K562 (cell line): Measurements from ENCODE around the gene ASCL3. TPM values are rescaled to one million over a fixed set of nuclear protein-coding genes. Genes with fewer than 3 reads are reported as not detected.
A peak's percentile ranks its signal among the peaks of the same experiment; 100 is the strongest.

ENCODE experiments used
- ATAC-seq: fragments of 200-7000 bp; cut with Tn5 transposase; 3 replicates; pipeline ENCODE4 v1.9.1; 2020; ENCODE audit warnings: moderate library complexity
- BruUV-seq: library from RNA; stranded (reverse); fragments of 400-500 nt; replicated peaks from 2 replicates; lab custom pipeline; 2021; lab: Mats Ljungman, UMichigan
- CTCF ChIA-PET: fragments of 300-600 bp; formaldehyde crosslinking; extraction: SDS; loops from one replicate; lab custom pipeline; 2021; ENCODE audit warnings: low intra/inter-chr PET ratio; lab: Yijun Ruan, JAX
- POLR2A ChIA-PET: fragments of 300-600, 350-650 bp; sonication (Branson Sonifier 250); formaldehyde crosslinking; extraction: SDS; loops from one replicate; lab custom pipeline; 2021; ENCODE audit warnings: antibody characterized with exemption, inconsistent platforms; lab: Yijun Ruan, JAX
- DNase-seq, 4 experiments: peaks; one replicate each; pipeline versions ENCODE4 v3.0.0 to v3.0.0-alpha.2; 2011 to 2018; ENCODE audit warnings: low spot score in 3 of 4, mixed read lengths in 3 of 4; ENCODE audit errors: extremely low read depth in 1 of 4
- FAIRE-seq: peaks from 2 replicates; lab custom pipeline; 2011; peaks lifted over from hg19 to GRCh38; lab: Jason Lieb, UNC
- H2AFZ ChIP-seq: 2 replicates; pipeline ENCODE4 v1.6.0; 2011; ENCODE audit warnings: low read depth, low read length, control low read depth, inconsistent platforms
- H3K27ac ChIP-seq: fragments of 200-600 bp; 3 replicates; pipeline ENCODE4 v1.8.0; 2011; ENCODE audit warnings: low read depth, mild to moderate bottlenecking, control low read depth, inconsistent platforms, low read length, moderate library complexity, mixed read lengths; ENCODE audit errors: extremely low read depth
- H3K27me3 ChIP-seq, 2 experiments: fragments of 300-600 bp in 1 of 2; 2 replicates in 1 of 2; 3 replicates in 1 of 2; pipeline versions ENCODE4 v1.6.0 to v1.8.0; 2011; ENCODE audit warnings: inconsistent platforms in 2 of 2, low read length in 2 of 2, mild to moderate bottlenecking in 1 of 2, mixed read lengths in 1 of 2, moderate library complexity in 1 of 2; ENCODE audit not compliant: control insufficient read depth in 2 of 2, insufficient read depth in 2 of 2
- H3K36me3 ChIP-seq: fragments of 300-600 bp; 3 replicates; pipeline ENCODE4 v1.8.0; 2011; ENCODE audit warnings: mild to moderate bottlenecking, low read length, inconsistent platforms; ENCODE audit not compliant: control insufficient read depth, insufficient read depth
- H3K4me1 ChIP-seq, 2 experiments: fragments of 200-600 bp in 1 of 2; replicated peaks in 1 of 2; 2 replicates in 1 of 2; 3 replicates in 1 of 2; pipeline versions ENCODE4 v1.5.1 to v1.8.0; 2011; ENCODE audit warnings: inconsistent platforms in 2 of 2, low read length in 2 of 2, mild to moderate bottlenecking in 1 of 2, mixed read lengths in 1 of 2, moderate library complexity in 1 of 2; ENCODE audit not compliant: control insufficient read depth in 2 of 2, insufficient read depth in 2 of 2
- H3K4me2 ChIP-seq: 2 replicates; pipeline ENCODE4 v1.6.1; 2011; ENCODE audit warnings: low read length, control low read depth, inconsistent platforms, mixed read lengths; ENCODE audit not compliant: insufficient read depth
- H3K4me3 ChIP-seq: fragments of 200-600 bp; sonication (generic), shearing (Covaris generic); 2 replicates; pipeline ENCODE4 v1.5.1; 2016; ENCODE audit warnings: control low read depth, inconsistent platforms
- H3K79me2 ChIP-seq: fragments of 200-600 bp; 3 replicates; pipeline ENCODE4 v1.8.0; 2011; ENCODE audit warnings: low read length, inconsistent platforms; ENCODE audit not compliant: control insufficient read depth, insufficient read depth
- H3K9ac ChIP-seq, 2 experiments: 2 replicates each; pipeline versions ENCODE4 v1.6.0 to v1.6.1; 2011; ENCODE audit warnings: low read depth in 2 of 2, low read length in 2 of 2, control low read depth in 1 of 2, inconsistent platforms in 1 of 2, mild to moderate bottlenecking in 1 of 2, mixed read lengths in 1 of 2; ENCODE audit not compliant: insufficient read depth in 1 of 2
- H3K9me1 ChIP-seq: one replicate; pipeline ENCODE4 v1.6.0; 2011; ENCODE audit warnings: inconsistent platforms, mild to moderate bottlenecking, low read length, moderate library complexity; ENCODE audit not compliant: control insufficient read depth, insufficient read depth
- H3K9me3 ChIP-seq: replicated peaks from 2 replicates; pipeline ENCODE4 v1.5.1; 2011; ENCODE audit warnings: low read depth, low read length, inconsistent platforms; ENCODE audit not compliant: control insufficient read depth, insufficient read depth
- H4K20me1 ChIP-seq: replicated peaks from 2 replicates; pipeline ENCODE4 v1.6.1; 2011; ENCODE audit warnings: low read length, inconsistent platforms, mixed read lengths; ENCODE audit not compliant: control insufficient read depth, insufficient read depth
- ARID1B ChIP-seq: fragments of 450-650 bp; IDR thresholded peaks from 2 replicates; pipeline ENCODE4 v1.6.1; 2016; ENCODE audit warnings: antibody characterized with exemption, mild to moderate bottlenecking, inconsistent platforms
- BHLHE40 ChIP-seq: IDR thresholded peaks from 2 replicates; pipeline ENCODE4 v1.6.1; 2011; ENCODE audit warnings: low read length, improper control_type of control experiment
- CBFA2T3 ChIP-seq: fragments of 450-650 bp; IDR thresholded peaks from 2 replicates; pipeline ENCODE4 v1.6.1; 2017
- CSDE1 ChIP-seq, 2 experiments: fragments of 450-650 bp; IDR thresholded peaks; 2 replicates each; pipeline ENCODE4 v1.6.1; 2016; ENCODE audit warnings: mild to moderate bottlenecking in 1 of 2
- DPF2 ChIP-seq: fragments of 450-650 bp; IDR thresholded peaks from 2 replicates; pipeline ENCODE4 v1.6.1; 2016
- FOSL1 ChIP-seq: fragments of 200-800 bp; sonication (Bioruptor generic); conservative IDR thresholded peaks from 2 replicates; pipeline ENCODE4 v1.6.1; 2016; ENCODE audit warnings: missing genetic modification characterization, missing compliant biosample characterization
- HIVEP1 ChIP-seq: fragments of 250-450 bp; sonication (Bioruptor Pico); IDR thresholded peaks from 2 replicates; pipeline ENCODE4 v1.4.0; 2020; ENCODE audit warnings: mild to moderate bottlenecking
- KDM1A ChIP-seq, 2 experiments: fragments of 450-650 bp; IDR thresholded peaks; 2 replicates each; pipeline ENCODE4 v1.6.1; 2016; ENCODE audit warnings: mild to moderate bottlenecking in 2 of 2
- MCM2 ChIP-seq: fragments of 450-650 bp; IDR thresholded peaks from 2 replicates; pipeline ENCODE4 v1.6.1; 2017; ENCODE audit warnings: low read depth, mild to moderate bottlenecking
- PHB2 ChIP-seq: fragments of 450-650 bp; IDR thresholded peaks from 2 replicates; pipeline ENCODE4 v1.6.1; 2017; ENCODE audit warnings: low read depth
- SMARCA4 ChIP-seq: fragments of 450-650 bp; IDR thresholded peaks from 2 replicates; pipeline ENCODE4 v1.6.1; 2016
- TAF9B ChIP-seq: fragments of 450-650 bp; IDR thresholded peaks from 2 replicates; pipeline ENCODE4 v1.6.1; 2018; ENCODE audit warnings: mild to moderate bottlenecking; ENCODE audit not compliant: partially characterized antibody
- TAL1 ChIP-seq: fragments of 450-650 bp; IDR thresholded peaks from 2 replicates; pipeline ENCODE4 v1.6.1; 2016; ENCODE audit warnings: mild to moderate bottlenecking
- TCF3 ChIP-seq: sonication (generic); formaldehyde crosslinking; IDR thresholded peaks from 2 replicates; pipeline ENCODE4 v1.4.0; 2020; ENCODE audit warnings: mild to moderate bottlenecking, missing genetic modification reagents
- TEAD4 ChIP-seq, 2 experiments: sonication (generic) in 1 of 2; formaldehyde crosslinking in 1 of 2; IDR thresholded peaks; 2 replicates each; pipeline versions ENCODE4 v1.6.1 to v1.8.0; 2012 to 2022; ENCODE audit warnings: borderline replicate concordance in 1 of 2, inconsistent platforms in 1 of 2, low read length in 1 of 2, mild to moderate bottlenecking in 1 of 2, missing genetic modification reagents in 1 of 2
- ZBED1 ChIP-seq: IDR thresholded peaks from 2 replicates; pipeline ENCODE4 v1.6.1; 2014
- ZHX1 ChIP-seq: fragments of 150-350 bp; conservative IDR thresholded peaks from 2 replicates; pipeline ENCODE4 v1.6.1; 2014; ENCODE audit warnings: low read length
- ZNF586 ChIP-seq: fragments of 450-650 bp; formaldehyde crosslinking; conservative IDR thresholded peaks from 2 replicates; pipeline ENCODE4 v1.4.0; 2020; ENCODE audit warnings: mild to moderate bottlenecking, moderate library complexity
- WGBS: fragments of 100-300 bp; shearing (Covaris generic); methylation state at CpG from one replicate; pipeline ENCODE4 v1.1.6; 2016; ENCODE audit warnings: low coverage, mixed read lengths; ENCODE audit not compliant: insufficient coverage; ENCODE audit errors: missing lambda C conversion rate; 5-methylcytosine and 5-hydroxymethylcytosine counted together
- in situ Hi-C: fragments of 300-500 bp; cut with MboI; formaldehyde crosslinking; loops from 4 replicates; pipeline ENCODE4 v1.15.0; 2018; ENCODE audit warnings: inconsistent platforms, mixed read lengths
- intact Hi-C: fragments of 100-400 bp; cut with micrococcal nuclease; formaldehyde crosslinking; loops from 2 replicates; pipeline ENCODE4 v1.14.2; 2022
- polyA plus RNA-seq, 8 experiments: library from polyadenylated mRNA; depleted of rRNA in 4 of 8; stranded (reverse) in 5 of 8; unstranded in 3 of 8; fragments of >200 nt; fragmentation: Nextera tagmentation in 2 of 8; fragmentation: Illumina TruSeq in 1 of 8; extraction: Ambion mirVana in 2 of 8; extraction: Trizol in 1 of 8; gene quantifications; 2 replicates each; pipeline versions ENCODE4 v1.2.1 to v1.2.3, GENCODE V29; 2011 to 2014; ENCODE audit warnings: inconsistent platforms in 1 of 8, missing spikeins in 1 of 8
- total RNA-seq, 7 experiments: library from RNA; depleted of rRNA in 6 of 7; stranded (reverse); fragments of >200 nt in 6 of 7; fragmentation: Illumina TruSeq in 2 of 7; extraction: Trizol in 2 of 7; gene quantifications; 2 replicates each; pipeline versions ENCODE4 v1.2.1 to v1.2.3, GENCODE V29; 2011 to 2021; ENCODE audit warnings: low replicate concordance in 1 of 7
- TF ChIP-seq, protein P1 (sequence below): fragments of 250-450 bp; sonication (Bioruptor Pico); IDR thresholded peaks from 2 replicates; pipeline ENCODE4 v1.4.0; 2020; ENCODE audit warnings: mild to moderate bottlenecking, moderate library complexity, borderline replicate concordance
- TF ChIP-seq, protein P2 (sequence below): sonication (generic); IDR thresholded peaks from 2 replicates; pipeline ENCODE4 v1.6.1; 2016

ASCL3 gene
- total and polyA plus RNA-seq, 9 of the 15 experiments (the other 6 are each of a cell fraction or from before 2014, with no cell fraction given): not detected

GRCh38 chr11:8971924-8972316 lies 29.1 kb upstream of the ASCL3 start:
- H3K4me1 ChIP-seq: peaks cover 0 to 7% of the 10 kb centered on the region in 2 experiments; a peak in 3 of 5 replicates
- H3K27me3 ChIP-seq: no peaks in the 10 kb centered on the region
- H3K4me3 ChIP-seq: no peak overlapping the region
- H3K9me1 ChIP-seq: no peaks in the 10 kb centered on the region
- no peaks in the 10 kb centered on the region for H3K9me3 ChIP-seq
- intact Hi-C loops (no loop called here), in situ Hi-C loops (no loop called here)
- ChIA-PET POLR2A (interaction anchor here (1.2 kb wide), 1 partner anchor 10 kb away, joined by 3 read pairs; no protein-coding TSS in a partner anchor), CTCF (no interaction called here)
- no peak overlapping the region for H2AFZ ChIP-seq
- no peak overlapping the region for H3K27ac ChIP-seq
- no TSS peak for BruUV-seq
- H3K36me3 ChIP-seq: no peaks in the 10 kb centered on the region
- ATAC-seq: peak; percentile 29; the same call in 1 of the 3 replicates
- no peak overlapping the region for H3K9ac ChIP-seq
- no peaks in the 10 kb centered on the region for H4K20me1 ChIP-seq
- peak in 1 of 4 experiments; percentile 19 for DNase-seq
- H3K4me2 ChIP-seq: no peak overlapping the region; the same call in 1 of the 2 replicates
- peak; percentile 6 for FAIRE-seq
- WGBS: 0% methylated on average over 1 of the region's 1 CpG
- H3K79me2 ChIP-seq: no peaks in the 10 kb centered on the region
- TF ChIP-seq ARID1B (peak; percentile 72), MCM2 (no peak), FOSL1 (tag) (no peak), SMARCA4 (0 out of 2 replicates have a peak, but pooled peaks have one; percentile 15), TAF9B (no peak), ZNF586 (CRISPR knock-in tag) (no peak), BHLHE40 (no peak), ZHX1 (no peak), CBFA2T3 (peak; percentile 91), TCF3 (peak; percentile 66), ZBED1 (no peak), PHB2 (peak; percentile 27; the same call in 1 of the 2 replicates), KDM1A (IDR thresholded peaks at IDR 0.05) (peak; percentile 29 to 48; a peak in 2 of 4 replicates), DPF2 (peak; percentile 49; the same call in 1 of the 2 replicates), CSDE1 (IDR thresholded peaks at IDR 0.05) (no peak), TEAD4 (IDR thresholded peaks at IDR 0.05; ENCODE audit: low read length) (peak; percentile 72), TEAD4 (CRISPR knock-in tag; IDR thresholded peaks at IDR 0.05; ENCODE audit: borderline replicate concordance) (no peak), HIVEP1 (no peak), TAL1 (peak; percentile 73)
- TF ChIP-seq, protein P1, sequence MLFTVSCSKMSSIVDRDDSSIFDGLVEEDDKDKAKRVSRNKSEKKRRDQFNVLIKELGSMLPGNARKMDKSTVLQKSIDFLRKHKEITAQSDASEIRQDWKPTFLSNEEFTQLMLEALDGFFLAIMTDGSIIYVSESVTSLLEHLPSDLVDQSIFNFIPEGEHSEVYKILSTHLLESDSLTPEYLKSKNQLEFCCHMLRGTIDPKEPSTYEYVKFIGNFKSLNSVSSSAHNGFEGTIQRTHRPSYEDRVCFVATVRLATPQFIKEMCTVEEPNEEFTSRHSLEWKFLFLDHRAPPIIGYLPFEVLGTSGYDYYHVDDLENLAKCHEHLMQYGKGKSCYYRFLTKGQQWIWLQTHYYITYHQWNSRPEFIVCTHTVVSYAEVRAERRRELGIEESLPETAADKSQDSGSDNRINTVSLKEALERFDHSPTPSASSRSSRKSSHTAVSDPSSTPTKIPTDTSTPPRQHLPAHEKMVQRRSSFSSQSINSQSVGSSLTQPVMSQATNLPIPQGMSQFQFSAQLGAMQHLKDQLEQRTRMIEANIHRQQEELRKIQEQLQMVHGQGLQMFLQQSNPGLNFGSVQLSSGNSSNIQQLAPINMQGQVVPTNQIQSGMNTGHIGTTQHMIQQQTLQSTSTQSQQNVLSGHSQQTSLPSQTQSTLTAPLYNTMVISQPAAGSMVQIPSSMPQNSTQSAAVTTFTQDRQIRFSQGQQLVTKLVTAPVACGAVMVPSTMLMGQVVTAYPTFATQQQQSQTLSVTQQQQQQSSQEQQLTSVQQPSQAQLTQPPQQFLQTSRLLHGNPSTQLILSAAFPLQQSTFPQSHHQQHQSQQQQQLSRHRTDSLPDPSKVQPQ (CRISPR knock-in tag): no peak
- TF ChIP-seq, protein P2, sequence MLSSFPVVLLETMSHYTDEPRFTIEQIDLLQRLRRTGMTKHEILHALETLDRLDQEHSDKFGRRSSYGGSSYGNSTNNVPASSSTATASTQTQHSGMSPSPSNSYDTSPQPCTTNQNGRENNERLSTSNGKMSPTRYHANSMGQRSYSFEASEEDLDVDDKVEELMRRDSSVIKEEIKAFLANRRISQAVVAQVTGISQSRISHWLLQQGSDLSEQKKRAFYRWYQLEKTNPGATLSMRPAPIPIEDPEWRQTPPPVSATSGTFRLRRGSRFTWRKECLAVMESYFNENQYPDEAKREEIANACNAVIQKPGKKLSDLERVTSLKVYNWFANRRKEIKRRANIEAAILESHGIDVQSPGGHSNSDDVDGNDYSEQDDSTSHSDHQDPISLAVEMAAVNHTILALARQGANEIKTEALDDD: peak; percentile 81
